Measurements from ENCODE around the gene ETNPPL.
A peak's percentile ranks its signal among the peaks of the same experiment; 100 is the strongest.

Gene ETNPPL

GRCh38 chr4:108762559-108763225 lies at the start of gene ETNPPL:
Gene ETNPPL, minus strand, starts transcription at chr4:108763053. Its CDS starts 155 bp downstream, at chr4:108762898.
- peak; percentile 26 to 49 for DNase-seq

GRCh38 chr4:108811486-108811885 lies 48.6 kb upstream of the ETNPPL start:
- no peak for DNase-seq

- no peak for DNase-seq
Measured at GRCh38 chr4:108810087-108810486, 47.2 kb upstream of the ETNPPL start.

- no peak for DNase-seq
Measured at GRCh38 chr4:108804648-108805273, 41.9 kb upstream of the ETNPPL start.

GRCh38 chr4:108799306-108799705 lies 36.5 kb upstream of the ETNPPL start:
- DNase-seq: no peak

GRCh38 chr4:108796173-108796572 lies 33.3 kb upstream of the ETNPPL start:
- DNase-seq: no peak

- DNase-seq: no peak
Measured at GRCh38 chr4:108795733-108796132, 32.9 kb upstream of the ETNPPL start.

GRCh38 chr4:108794136-108794535 lies 31.3 kb upstream of the ETNPPL start:
- DNase-seq: no peak

- no peak for DNase-seq
Measured at GRCh38 chr4:108793415-108793814, 30.6 kb upstream of the ETNPPL start.

GRCh38 chr4:108788731-108789130 lies 25.9 kb upstream of the ETNPPL start:
- DNase-seq: no peak

- DNase-seq: no peak
Measured at GRCh38 chr4:108787724-108788123, 24.9 kb upstream of the ETNPPL start.

GRCh38 chr4:108787106-108787505 lies 24.3 kb upstream of the ETNPPL start:
- no peak for DNase-seq

- DNase-seq: no peak
Measured at GRCh38 chr4:108786351-108786750, 23.5 kb upstream of the ETNPPL start.

GRCh38 chr4:108783665-108784463 lies 21.0 kb upstream of the ETNPPL start:
- no peak for DNase-seq

GRCh38 chr4:108779958-108780357 lies 17.1 kb upstream of the ETNPPL start:
- no peak for DNase-seq

GRCh38 chr4:108777388-108777787 lies 14.5 kb upstream of the ETNPPL start:
- no peak for DNase-seq

- no peak for DNase-seq
Measured at GRCh38 chr4:108775921-108776320, 13.1 kb upstream of the ETNPPL start.

- DNase-seq: no peak
Measured at GRCh38 chr4:108774809-108775530, 12.1 kb upstream of the ETNPPL start.

- DNase-seq: no peak
Measured at GRCh38 chr4:108772402-108772801, 9.5 kb upstream of the ETNPPL start.

GRCh38 chr4:108766058-108766457 lies 3.2 kb upstream of the ETNPPL start:
- no peak for DNase-seq

GRCh38 chr4:108763986-108764385 lies 1.1 kb upstream of the ETNPPL start:
- no peak for DNase-seq

- no peak for DNase-seq
Measured at GRCh38 chr4:108763226-108763593, 357 bp upstream of the ETNPPL start.

GRCh38 chr4:108758498-108758897 lies 4.4 kb downstream of the ETNPPL start:
- no peak for DNase-seq
